Astrocyte (in vitro differentiated cells and primary cell): ENCODE measurements around the gene FZD7. TPM values are rescaled to one million over a fixed set of nuclear protein-coding genes. Genes with fewer than 3 reads are reported as not detected.

Source experiments
- DNase-seq: peaks from one replicate; pipeline ENCODE4 v3.0.0-alpha.2; 2010; ENCODE audit warnings: low read depth
- FAIRE-seq: peaks from 2 replicates; lab custom pipeline; 2011; peaks lifted over from hg19 to GRCh38; lab: Jason Lieb, UNC
- H2AFZ ChIP-seq: 2 replicates; pipeline ENCODE4 v1.6.0; 2012; ENCODE audit warnings: low read depth, low read length, inconsistent platforms
- H3K27ac ChIP-seq: 2 replicates; pipeline ENCODE4 v1.5.1; 2011; ENCODE audit warnings: low read depth, low read length, inconsistent platforms
- H3K27me3 ChIP-seq: 2 replicates; pipeline ENCODE4 v1.6.0; 2011; ENCODE audit warnings: low read length, inconsistent platforms; ENCODE audit not compliant: insufficient read depth
- H3K36me3 ChIP-seq: 2 replicates; pipeline ENCODE4 v1.5.1; 2011; ENCODE audit warnings: low read length, inconsistent platforms; ENCODE audit not compliant: insufficient read depth
- H3K4me1 ChIP-seq: 2 replicates; pipeline ENCODE4 v1.5.1; 2011; ENCODE audit warnings: low read length, inconsistent platforms; ENCODE audit not compliant: insufficient read depth
- H3K4me2 ChIP-seq: 2 replicates; pipeline ENCODE4 v1.6.0; 2012; ENCODE audit warnings: low read length, inconsistent platforms
- H3K4me3 ChIP-seq: 2 replicates; pipeline ENCODE4 v1.5.1; 2011; ENCODE audit warnings: low read depth, mild to moderate bottlenecking, low read length, inconsistent platforms; ENCODE audit not compliant: insufficient read depth
- H3K79me2 ChIP-seq: 2 replicates; pipeline ENCODE4 v1.6.0; 2012; ENCODE audit warnings: mild to moderate bottlenecking, low read length, inconsistent platforms; ENCODE audit not compliant: insufficient read depth
- H3K9ac ChIP-seq: 2 replicates; pipeline ENCODE4 v1.6.0; 2012; ENCODE audit warnings: mild to moderate bottlenecking, low read length, inconsistent platforms
- H3K9me3 ChIP-seq: 2 replicates; pipeline ENCODE4 v1.5.1; 2012; ENCODE audit warnings: low read depth, mild to moderate bottlenecking, low read length, inconsistent platforms; ENCODE audit not compliant: insufficient read depth
- H4K20me1 ChIP-seq: 2 replicates; pipeline ENCODE4 v1.6.0; 2012; ENCODE audit warnings: low read length, inconsistent platforms; ENCODE audit not compliant: insufficient read depth
- H3K27ac Mint-ChIP-seq: one replicate; pipeline ENCODE4 v1.8.0; 2021; ENCODE audit warnings: mild to moderate bottlenecking, mixed read lengths; ENCODE audit not compliant: unreplicated experiment
- H3K27me3 Mint-ChIP-seq: one replicate; pipeline ENCODE4 v1.8.0; 2021; ENCODE audit warnings: low read depth, mixed read lengths; ENCODE audit not compliant: unreplicated experiment
- H3K36me3 Mint-ChIP-seq: one replicate; pipeline ENCODE4 v1.8.0; 2021; ENCODE audit warnings: low read depth, mixed read lengths; ENCODE audit not compliant: unreplicated experiment
- H3K4me1 Mint-ChIP-seq: one replicate; pipeline ENCODE4 v1.8.0; 2021; ENCODE audit warnings: low read depth, mixed read lengths; ENCODE audit not compliant: unreplicated experiment
- H3K4me3 Mint-ChIP-seq: one replicate; pipeline ENCODE4 v1.8.0; 2021; ENCODE audit warnings: mild to moderate bottlenecking, moderate library complexity, mixed read lengths; ENCODE audit not compliant: unreplicated experiment
- H3K9me3 Mint-ChIP-seq: one replicate; pipeline ENCODE4 v1.8.0; 2021; ENCODE audit warnings: mild to moderate bottlenecking, mixed read lengths; ENCODE audit not compliant: unreplicated experiment
- CTCF ChIP-seq: IDR thresholded peaks from 2 replicates; pipeline ENCODE4 v1.5.1; 2011; ENCODE audit warnings: low read depth, mild to moderate bottlenecking, inconsistent platforms, low read length, moderate library complexity; ENCODE audit not compliant: insufficient read depth
- EZH2 ChIP-seq: IDR thresholded peaks from 2 replicates; pipeline ENCODE4 v1.6.1; 2012; ENCODE audit warnings: mild to moderate bottlenecking, low read length, inconsistent platforms; ENCODE audit not compliant: insufficient read depth
- total RNA-seq: library from RNA; stranded (reverse); gene quantifications from 2 replicates; pipeline ENCODE4 v1.2.1, GENCODE V29; 2021

Gene FZD7
- total RNA-seq, 1 donor from 2014 or later = 61.5 TPM

- no peaks in the 10 kb centered on the region for H3K27me3 Mint-ChIP-seq
- no peak for FAIRE-seq
These were observed 5.0 kb downstream of the FZD7 start for GRCh38 chr2:202038471-202039277.

GRCh38 chr2:202039278-202040078, 5.8 kb downstream of the FZD7 start:
- TF ChIP-seq CTCF = no peak
- no peak for TF ChIP-seq EZH2
- no peaks in the 10 kb centered on the region for H3K9me3 Mint-ChIP-seq
- Histone ChIP-seq H3K9ac (peak overlapping the region; percentile 68), H3K36me3 (no peaks in the 10 kb centered on the region), H3K4me1 (peaks cover 35% of the 10 kb centered on the region), H3K27ac (peak overlapping the region; percentile 34), H3K4me2 (peak overlapping the region; percentile 86), H3K79me2 (peaks cover 54% of the 10 kb centered on the region), H2AFZ (no peak overlapping the region), H3K9me3 (no peaks in the 10 kb centered on the region), H3K4me3 (peak overlapping the region; percentile 77), H3K27me3 (no peaks in the 10 kb centered on the region), H4K20me1 (peaks cover 45% of the 10 kb centered on the region)
- H3K27ac Mint-ChIP-seq = peak overlapping the region; percentile 1
- H3K4me3 Mint-ChIP-seq = no peak overlapping the region
- H3K36me3 Mint-ChIP-seq = no peaks in the 10 kb centered on the region
- FAIRE-seq (no peak), DNase-seq (no peak)
- H3K27me3 Mint-ChIP-seq = no peaks in the 10 kb centered on the region
- peaks cover 31% of the 10 kb centered on the region for H3K4me1 Mint-ChIP-seq

More at GRCh38 chr2:202038471-202039277, 5.0 kb downstream of the FZD7 start:
- no peaks in the 10 kb centered on the region for H3K36me3 ChIP-seq
- H3K4me1 Mint-ChIP-seq = peaks cover 30% of the 10 kb centered on the region
- H3K36me3 Mint-ChIP-seq = no peaks in the 10 kb centered on the region
- TF ChIP-seq CTCF (no peak), EZH2 (no peak)
- peaks cover 35% of the 10 kb centered on the region for H3K4me1 ChIP-seq
- DNase-seq = peak; percentile 65
- peak overlapping the region; percentile 68 for H3K9ac ChIP-seq
- H3K27ac Mint-ChIP-seq = peak overlapping the region; percentile 34
- no peak overlapping the region for H2AFZ ChIP-seq
- peaks cover 58% of the 10 kb centered on the region for H3K79me2 ChIP-seq
- peak overlapping the region; percentile 86 for H3K4me2 ChIP-seq
- peaks cover 45% of the 10 kb centered on the region for H4K20me1 ChIP-seq
- H3K9me3 ChIP-seq = no peaks in the 10 kb centered on the region
- H3K9me3 Mint-ChIP-seq = no peaks in the 10 kb centered on the region
- H3K27ac ChIP-seq = peak overlapping the region; percentile 22
- no peaks in the 10 kb centered on the region for H3K27me3 ChIP-seq
- no peak overlapping the region for H3K4me3 Mint-ChIP-seq
- peak overlapping the region; percentile 77 for H3K4me3 ChIP-seq
